NCI-H2227 (cell line): ENCODE measurements around the gene GDF11.

ENCODE experiments used
- DNase-seq: peaks from one replicate; lab custom pipeline; 2025; ENCODE audit not compliant: unreplicated experiment; lab: John Stamatoyannopoulos, UW

GDF11 gene

DNA sequence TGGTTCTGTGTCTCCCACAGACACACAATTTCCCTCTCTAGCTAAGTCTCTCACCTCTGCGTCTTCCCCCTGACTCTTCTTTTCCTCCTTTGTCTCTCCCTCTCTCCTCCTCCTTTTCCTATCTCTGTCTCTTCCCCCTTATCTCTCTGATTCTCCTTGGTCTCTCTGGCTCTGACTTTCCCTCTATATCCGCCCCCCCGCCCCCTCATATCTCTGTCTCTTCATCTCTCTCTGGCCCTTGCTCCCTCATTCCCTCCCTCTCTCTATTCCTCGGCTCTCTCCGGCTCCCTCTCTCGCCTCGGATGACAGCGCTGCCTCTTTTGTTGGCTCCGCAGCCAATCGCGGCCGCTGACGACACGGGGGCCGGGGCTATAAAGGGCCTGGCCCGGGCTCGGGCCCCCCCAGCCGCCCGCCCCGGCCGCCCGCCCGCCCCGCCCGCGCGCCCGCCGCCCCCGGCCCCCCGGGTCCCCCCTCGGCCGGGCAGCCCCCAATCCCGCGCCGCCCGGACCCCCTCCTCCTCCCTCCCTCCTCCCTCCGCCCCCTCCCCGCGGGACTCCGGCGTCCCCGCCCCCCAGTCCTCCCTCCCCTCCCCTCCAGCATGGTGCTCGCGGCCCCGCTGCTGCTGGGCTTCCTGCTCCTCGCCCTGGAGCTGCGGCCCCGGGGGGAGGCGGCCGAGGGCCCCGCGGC is at the start of gene GDF11:
Gene GDF11 (plus strand): TSS at position 404 of the 687 bp plus-strand sequence. CDS start 195 bp downstream, at position 599.
- peak; percentile 85 for DNase-seq

DNA sequence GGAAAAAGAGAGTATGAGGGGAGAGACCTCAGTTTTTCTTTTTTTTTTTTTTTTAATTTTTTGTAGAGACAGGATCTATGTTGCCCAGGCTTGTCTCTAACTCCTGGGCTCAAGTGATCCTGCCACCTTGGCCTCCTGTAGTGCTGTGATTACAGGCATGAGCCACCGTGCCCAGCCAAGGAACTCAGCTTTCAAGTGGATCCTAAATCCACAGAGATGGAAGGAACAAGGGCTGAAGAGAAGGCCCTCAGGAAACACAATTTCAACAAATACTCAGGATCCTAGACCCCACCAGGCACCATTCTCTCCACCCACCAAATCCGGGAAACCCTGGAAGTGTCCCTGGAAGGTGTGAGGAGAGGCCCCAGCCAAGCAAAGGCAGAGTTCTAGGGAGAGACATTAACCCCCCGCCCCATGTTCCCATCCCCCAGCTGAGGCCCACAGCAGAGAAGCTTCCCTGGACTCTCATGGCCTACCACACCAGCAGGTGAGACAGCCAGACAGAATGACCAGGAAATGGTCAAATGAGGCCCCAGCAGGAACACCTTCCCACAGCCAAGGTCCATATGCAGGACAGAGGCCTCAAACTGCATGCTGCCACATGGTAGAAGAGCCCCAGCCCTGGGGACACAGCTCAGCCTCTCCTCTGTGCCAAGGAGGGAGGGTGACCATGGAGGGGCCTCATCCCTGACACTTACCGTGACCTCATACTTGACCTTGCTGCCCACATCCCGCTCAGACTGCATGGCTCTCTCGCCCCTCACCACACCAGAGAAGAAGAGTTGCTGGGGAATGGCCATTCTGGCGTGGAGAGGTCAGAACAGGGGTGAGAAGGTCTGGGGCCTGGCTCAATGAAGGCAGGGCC is 49.4 kb upstream of the GDF11 start:
- DNase-seq, result no peak

GRCh38 chr12:55694188-55694515 is 48.8 kb upstream of the GDF11 start:
- no peak for DNase-seq

- DNase-seq, result no peak
These were observed 48.3 kb upstream of the GDF11 start for GRCh38 chr12:55694651-55695050.

- no peak for DNase-seq
These were observed 47.6 kb upstream of the GDF11 start for GRCh38 chr12:55695349-55695748.

DNA sequence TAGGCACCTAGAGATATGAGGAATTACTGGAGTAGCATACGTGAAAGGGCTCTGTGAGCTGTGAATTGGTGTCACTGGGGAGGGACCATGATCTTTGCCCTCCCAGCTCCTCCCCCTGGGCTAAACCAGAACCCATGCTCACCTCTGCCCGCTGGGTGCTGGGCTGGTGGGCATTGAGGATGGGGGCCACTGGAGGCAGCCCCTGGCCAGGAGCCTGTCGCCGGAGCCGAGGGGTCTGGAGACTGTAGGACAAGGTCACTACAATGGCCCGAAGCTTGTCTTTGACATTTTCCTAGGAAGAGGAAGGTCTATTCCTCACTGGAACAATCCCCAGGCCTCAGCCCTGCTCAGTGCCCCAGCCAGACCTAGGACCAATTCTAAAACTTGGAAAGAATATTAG is 46.8 kb upstream of the GDF11 start:
- DNase-seq, result no peak

DNA sequence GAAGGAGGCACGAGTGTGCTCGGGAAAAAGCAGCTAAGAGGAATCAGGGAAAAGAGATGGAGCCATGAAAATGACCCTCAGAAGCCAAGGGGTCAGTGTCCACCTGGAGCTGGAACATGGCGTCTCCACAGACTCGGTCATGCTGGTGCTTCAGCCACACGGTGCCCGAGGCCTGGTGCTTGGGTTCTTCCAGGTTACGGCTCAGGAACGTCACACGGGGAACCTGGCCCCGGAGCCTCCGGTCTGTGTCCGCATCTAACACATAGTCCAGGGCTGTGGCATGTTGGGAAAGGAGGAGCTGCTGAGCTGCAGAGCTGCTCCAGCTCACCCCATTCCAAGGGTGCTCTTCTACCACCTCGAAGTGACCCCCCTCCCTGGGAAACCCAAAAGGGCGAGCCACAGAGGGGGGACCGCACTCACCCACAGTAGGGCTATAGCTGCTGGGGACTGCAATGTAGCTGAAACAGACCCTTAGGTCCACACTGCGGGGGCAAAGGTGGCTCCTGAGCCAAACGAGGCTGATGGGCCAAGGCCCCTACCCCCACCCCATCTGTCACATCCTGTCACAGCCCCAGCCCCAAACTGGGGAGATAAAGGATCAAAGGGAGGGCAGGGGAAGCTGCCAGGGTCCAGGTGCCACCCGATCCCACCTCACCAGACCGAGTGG is 46.0 kb upstream of the GDF11 start:
- no peak for DNase-seq

DNA sequence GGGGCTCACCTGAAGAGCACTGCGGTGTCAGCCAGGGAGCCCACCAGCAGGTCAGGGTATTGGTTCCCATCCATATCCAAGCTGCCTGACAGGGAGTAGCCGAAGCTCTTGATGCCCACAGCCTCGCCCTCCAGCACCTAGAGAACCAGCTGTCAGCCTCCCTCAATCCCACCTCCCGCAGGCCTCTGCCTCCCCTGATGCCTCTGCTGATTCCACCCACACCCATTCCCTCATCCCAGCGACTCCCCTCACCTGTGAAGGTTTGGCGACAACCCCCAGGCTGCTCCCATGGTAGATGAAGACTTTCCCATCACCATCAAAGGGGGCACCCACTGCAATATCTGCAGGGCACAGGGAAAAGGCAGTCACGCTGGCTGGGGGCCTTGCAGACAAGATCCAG is 45.2 kb upstream of the GDF11 start:
- no peak for DNase-seq

DNA sequence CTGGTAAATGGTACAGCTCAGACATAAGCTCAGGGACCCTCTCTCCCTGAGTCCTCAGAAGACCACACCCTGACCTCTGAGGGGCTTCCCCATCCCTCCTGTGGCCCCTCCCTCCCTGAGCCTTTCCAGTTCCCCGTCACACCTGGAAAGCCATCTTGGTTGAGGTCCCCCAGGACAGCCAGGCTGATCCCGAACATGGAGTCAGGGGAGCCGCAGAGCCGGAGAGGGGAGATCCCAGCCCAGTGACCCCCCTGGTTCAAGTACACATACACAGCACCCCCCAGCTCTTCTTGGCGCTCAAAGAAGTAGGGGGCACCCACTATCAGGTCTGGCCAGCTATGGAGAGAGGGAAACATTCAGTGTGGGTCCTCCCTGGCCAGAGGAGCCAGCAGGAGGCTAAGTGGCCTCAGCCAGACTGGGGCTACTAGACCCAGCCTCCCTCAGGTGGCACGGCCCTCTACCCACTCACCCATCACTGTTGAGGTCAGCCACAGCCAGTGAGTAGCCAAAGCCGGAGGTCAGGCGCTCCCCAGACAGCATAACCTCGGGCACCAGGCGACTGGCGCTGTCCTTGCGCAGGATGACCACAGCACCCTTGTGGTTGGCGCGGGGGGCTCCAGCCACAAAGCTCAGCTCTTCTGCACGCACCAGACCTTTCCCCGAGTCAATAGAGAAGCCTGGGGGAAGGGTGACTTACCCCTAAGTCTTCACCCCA is 44.5 kb upstream of the GDF11 start:
- DNase-seq, result no peak

GRCh38 chr12:55698965-55699364 is 44.0 kb upstream of the GDF11 start:
- no peak for DNase-seq

GRCh38 chr12:55699471-55700055 is 43.4 kb upstream of the GDF11 start:
- no peak for DNase-seq

DNA sequence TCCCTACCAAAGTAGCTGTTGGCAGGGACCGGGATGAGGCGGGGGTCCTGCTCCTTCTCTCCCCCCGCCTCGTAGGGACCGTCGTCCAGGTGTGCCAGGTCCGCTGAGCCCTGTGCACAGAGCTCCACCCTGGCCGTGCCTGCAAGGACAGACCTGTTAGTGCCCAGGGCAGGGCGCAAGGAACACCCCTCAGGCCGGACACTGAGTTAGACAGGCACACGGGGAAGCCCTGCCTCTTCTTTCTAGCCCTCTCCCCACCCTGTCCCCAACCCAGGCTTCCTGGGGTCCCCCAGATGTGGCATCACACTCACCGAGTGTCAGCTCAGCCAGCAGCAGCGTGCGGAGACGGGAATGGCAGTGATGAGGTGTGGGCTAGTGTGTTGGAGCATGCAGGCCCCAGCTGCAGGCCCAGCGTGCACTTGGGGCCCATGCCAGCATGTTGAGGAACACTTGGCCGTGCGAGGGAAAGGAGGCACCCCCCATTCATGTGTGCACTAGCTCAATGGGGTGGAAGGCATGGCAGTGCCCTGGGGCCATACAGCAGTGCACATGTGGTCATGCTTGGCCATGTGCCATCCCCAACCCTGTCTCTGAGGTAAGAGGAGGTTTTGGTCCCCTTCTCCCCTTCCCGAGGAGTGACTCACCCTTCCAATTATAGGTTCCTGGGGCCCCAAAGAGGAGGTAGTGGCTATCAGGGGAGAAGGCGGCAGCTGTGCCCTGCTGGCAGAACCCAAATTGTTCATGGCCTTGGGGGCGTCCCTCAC is 42.5 kb upstream of the GDF11 start:
- DNase-seq, result no peak

GRCh38 chr12:55702861-55703260 is 40.1 kb upstream of the GDF11 start:
- DNase-seq, result no peak

DNA sequence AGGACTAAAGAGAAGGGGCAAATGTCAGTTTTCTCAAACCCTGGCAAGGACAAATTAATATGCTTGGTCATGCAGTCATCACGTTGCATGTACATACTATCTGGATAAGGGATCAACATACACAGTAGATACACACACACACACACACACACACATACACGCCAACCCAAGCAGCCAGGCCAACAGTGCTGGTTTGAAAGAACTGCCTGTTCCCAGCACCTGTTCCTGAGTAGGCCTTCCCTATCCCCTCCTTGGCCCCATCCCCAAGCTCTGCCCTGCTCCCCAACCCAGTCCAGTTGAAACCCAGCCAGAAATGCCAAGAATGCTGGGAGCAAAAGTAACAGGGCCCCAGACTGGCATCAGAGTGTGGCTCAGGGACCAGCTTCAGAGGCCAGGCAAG is 39.6 kb upstream of the GDF11 start:
- DNase-seq, result no peak

GRCh38 chr12:55703901-55704761 is 38.8 kb upstream of the GDF11 start:
- no peak for DNase-seq

- DNase-seq, result no peak
These were observed 37.9 kb upstream of the GDF11 start for GRCh38 chr12:55704824-55705718.

GRCh38 chr12:55705782-55706402 is 37.0 kb upstream of the GDF11 start:
- peak; percentile 8 for DNase-seq
